HepG2 (cell line): Measurements from ENCODE around the gene SS18L1. TPM values are rescaled to one million over a fixed set of nuclear protein-coding genes. Genes with fewer than 3 reads are reported as not detected.

Experiments used
- FOXC1 ChIP-seq: sonication (generic); formaldehyde crosslinking; IDR thresholded peaks from 2 replicates; pipeline ENCODE4 v1.8.0; 2022; ENCODE audit warnings: mild to moderate bottlenecking, missing genetic modification reagents, borderline replicate concordance
- KLF16 ChIP-seq, 2 experiments: sonication (generic) in 1 of 2; formaldehyde crosslinking in 1 of 2; IDR thresholded peaks; 2 replicates each; pipeline versions ENCODE4 v1.6.1 to v1.8.0; 2016 to 2023; ENCODE audit warnings: missing genetic modification reagents in 2 of 2, missing compliant biosample characterization in 1 of 2
- MBNL3 ChIP-seq: fragments of 250-450 bp; sonication (Bioruptor Pico); conservative IDR thresholded peaks from 2 replicates; pipeline ENCODE4 v1.8.0; 2022; ENCODE audit warnings: mild to moderate bottlenecking, inconsistent platforms
- MXD4 ChIP-seq: IDR thresholded peaks from 2 replicates; pipeline ENCODE4 v1.6.1; 2016; ENCODE audit warnings: mild to moderate bottlenecking, missing biosample characterization, missing genetic modification reagents
- NONO ChIP-seq, 2 experiments: fragments of 450-650 bp in 1 of 2; sonication (generic) in 1 of 2; formaldehyde crosslinking in 1 of 2; IDR thresholded peaks in 1 of 2; conservative IDR thresholded peaks in 1 of 2; 2 replicates each; pipeline versions ENCODE4 v1.6.1 to v1.8.0; 2017 to 2022; ENCODE audit warnings: mild to moderate bottlenecking in 1 of 2, missing genetic modification reagents in 1 of 2, moderate library complexity in 1 of 2
- PAX8 ChIP-seq: sonication (generic); formaldehyde crosslinking; IDR thresholded peaks from 2 replicates; pipeline ENCODE4 v1.8.0; 2022; ENCODE audit warnings: mild to moderate bottlenecking, missing genetic modification reagents, borderline replicate concordance
- RBFOX2 ChIP-seq: fragments of 200-400 bp; formaldehyde crosslinking; IDR thresholded peaks from 2 replicates; pipeline ENCODE4 v1.6.1; 2017; ENCODE audit warnings: low read depth, mild to moderate bottlenecking, low read length
- RXRA ChIP-seq: sonication (generic); formaldehyde crosslinking; IDR thresholded peaks from 2 replicates; pipeline ENCODE4 v1.5.1; 2020; ENCODE audit warnings: missing genetic modification reagents
- ZMYM4 ChIP-seq: sonication (generic); formaldehyde crosslinking; IDR thresholded peaks from 2 replicates; pipeline ENCODE4 v1.8.1; 2023; ENCODE audit warnings: mild to moderate bottlenecking, missing genetic modification reagents
- ZNF234 ChIP-seq: sonication (generic); formaldehyde crosslinking; conservative IDR thresholded peaks from 2 replicates; pipeline ENCODE4 v1.5.1; 2020; ENCODE audit warnings: mild to moderate bottlenecking, missing genetic modification reagents
- ZNF333 ChIP-seq: sonication (generic); formaldehyde crosslinking; IDR thresholded peaks from 2 replicates; pipeline ENCODE4 v1.4.0; 2020; ENCODE audit warnings: mild to moderate bottlenecking, missing genetic modification reagents, borderline replicate concordance
- ZNF691 ChIP-seq: sonication (generic); formaldehyde crosslinking; IDR thresholded peaks from 2 replicates; pipeline ENCODE4 v1.4.0; 2020; ENCODE audit warnings: missing genetic modification reagents, low read depth, mild to moderate bottlenecking, borderline replicate concordance
- ZNF770 ChIP-seq: sonication (generic); formaldehyde crosslinking; IDR thresholded peaks from 2 replicates; pipeline ENCODE4 v1.5.0; 2020; ENCODE audit warnings: mild to moderate bottlenecking, missing genetic modification reagents
- ZNF777 ChIP-seq: sonication (generic); formaldehyde crosslinking; IDR thresholded peaks from 2 replicates; pipeline ENCODE4 v1.4.0; 2020; ENCODE audit warnings: missing genetic modification reagents
- polyA plus RNA-seq, 8 experiments: library from polyadenylated mRNA; depleted of rRNA in 3 of 8; stranded (reverse) in 7 of 8; unstranded in 1 of 8; fragments of >200 nt; fragmentation: Illumina TruSeq in 4 of 8; extraction: Trizol in 4 of 8; gene quantifications; 2 replicates each; pipeline versions ENCODE4 v1.2.1 to v1.2.3, GENCODE V29; 2011 to 2016; ENCODE audit warnings: low read depth in 4 of 8, missing spikeins in 1 of 8, mixed read lengths in 1 of 8; ENCODE audit not compliant: insufficient read depth in 1 of 8
- total RNA-seq, 5 experiments: library from RNA; depleted of rRNA; stranded (reverse); fragments of >200 nt; fragmentation: Illumina TruSeq; extraction: Trizol; gene quantifications; 2 replicates each; pipeline ENCODE4 v1.2.3, GENCODE V29; 2016; ENCODE audit warnings: low read depth in 1 of 5

SS18L1 gene
- total and polyA plus RNA-seq, 2 of the 13 experiments (the other 11 are each of a cell fraction or from before 2014, with no cell fraction given) = 17.8 to 27.6 TPM

GRCh38 chr20:62122654-62123449 is 20.7 kb upstream of the SS18L1 start (continued):
- TF ChIP-seq ZNF333 (CRISPR knock-in tag) (peak; percentile 89; the same call in 1 of the 2 replicates), ZNF777 (CRISPR knock-in tag) (peak; percentile 39; the same call in 1 of the 2 replicates), RBFOX2 (peak; percentile 54), ZNF234 (CRISPR knock-in tag) (peak; percentile 74; the same call in 1 of the 2 replicates), PAX8 (CRISPR knock-in tag) (0 out of 2 replicates have a peak, but pooled peaks have one; percentile 19), KLF16 (CRISPR knock-in tag; IDR thresholded peaks at IDR 0.05) (peak in 1 of 2 experiments; percentile 68; a peak in 1 of 4 replicates), FOXC1 (peak; percentile 72), MBNL3 (no peak), MXD4 (0 out of 2 replicates have a peak, but pooled peaks have one; percentile 21), ZMYM4 (CRISPR knock-in tag) (peak; percentile 58; the same call in 1 of the 2 replicates), ZNF770 (CRISPR knock-in tag) (no peak; the same call in 1 of the 2 replicates), NONO (IDR thresholded peaks at IDR 0.05) (no peak), NONO (CRISPR knock-in tag; conservative IDR thresholded peaks at IDR 0.05) (peak; percentile 37; the same call in 1 of the 2 replicates), RXRA (CRISPR knock-in tag) (peak; percentile 4; the same call in 1 of the 2 replicates), ZNF691 (CRISPR knock-in tag) (peak; percentile 75; the same call in 1 of the 2 replicates)
